Astrocyte of the spinal cord (primary cell): ENCODE results near the gene NRROS.

Experiments
- DNase-seq: peaks from one replicate; pipeline ENCODE4 v3.0.0; 2011; ENCODE audit warnings: low read depth, low spot score
- H3K4me3 ChIP-seq: 2 replicates; pipeline ENCODE4 v1.5.1; 2011; ENCODE audit warnings: low read depth, mild to moderate bottlenecking, low read length, moderate library complexity
- in situ Hi-C: cut with HindIII; loops from 2 replicates; pipeline ENCODE4 v1.10.0; 2017; ENCODE audit warnings: low sequenced_read_pairs
- TF ChIP-seq, protein P1 (sequence below): IDR thresholded peaks from 2 replicates; pipeline ENCODE4 v1.5.1; 2012; ENCODE audit warnings: low read depth, mild to moderate bottlenecking, low read length, inconsistent platforms

The NRROS gene

DNA sequence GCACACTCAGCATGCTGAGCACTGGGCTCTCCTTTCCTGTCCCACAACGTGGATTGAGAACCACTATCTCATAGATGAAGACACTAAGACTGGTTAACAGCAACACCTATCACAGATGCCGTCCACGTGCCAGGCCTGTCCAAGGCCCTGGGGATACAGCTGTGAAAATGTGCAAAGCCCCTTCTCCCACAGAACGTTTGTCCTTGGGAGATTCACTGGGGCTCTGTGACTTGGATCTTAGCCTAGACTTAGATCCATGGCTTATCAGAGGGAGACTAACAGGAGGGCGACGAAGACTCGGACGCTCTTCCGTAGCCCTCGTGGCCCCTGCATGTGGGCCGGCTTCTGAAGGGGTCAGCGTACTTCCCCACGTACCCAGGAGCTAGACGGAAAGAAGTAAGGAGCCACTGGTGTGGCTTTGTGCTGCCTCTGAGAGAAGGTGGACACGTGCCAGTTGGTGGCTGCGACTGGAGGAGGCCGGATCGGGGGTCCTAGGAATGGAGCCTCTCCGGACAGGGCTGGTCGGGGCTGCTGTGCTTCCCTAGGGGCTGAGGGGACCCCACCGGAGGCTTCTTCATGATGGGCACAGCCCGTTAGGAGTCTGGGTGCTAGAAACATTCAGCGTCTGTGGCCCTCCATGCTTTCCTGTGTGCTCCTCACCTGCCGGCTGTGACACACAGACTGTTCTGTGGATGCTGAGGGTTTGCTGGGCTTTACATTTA is 964 bp downstream of the NRROS start:
- TF ChIP-seq, protein P1, sequence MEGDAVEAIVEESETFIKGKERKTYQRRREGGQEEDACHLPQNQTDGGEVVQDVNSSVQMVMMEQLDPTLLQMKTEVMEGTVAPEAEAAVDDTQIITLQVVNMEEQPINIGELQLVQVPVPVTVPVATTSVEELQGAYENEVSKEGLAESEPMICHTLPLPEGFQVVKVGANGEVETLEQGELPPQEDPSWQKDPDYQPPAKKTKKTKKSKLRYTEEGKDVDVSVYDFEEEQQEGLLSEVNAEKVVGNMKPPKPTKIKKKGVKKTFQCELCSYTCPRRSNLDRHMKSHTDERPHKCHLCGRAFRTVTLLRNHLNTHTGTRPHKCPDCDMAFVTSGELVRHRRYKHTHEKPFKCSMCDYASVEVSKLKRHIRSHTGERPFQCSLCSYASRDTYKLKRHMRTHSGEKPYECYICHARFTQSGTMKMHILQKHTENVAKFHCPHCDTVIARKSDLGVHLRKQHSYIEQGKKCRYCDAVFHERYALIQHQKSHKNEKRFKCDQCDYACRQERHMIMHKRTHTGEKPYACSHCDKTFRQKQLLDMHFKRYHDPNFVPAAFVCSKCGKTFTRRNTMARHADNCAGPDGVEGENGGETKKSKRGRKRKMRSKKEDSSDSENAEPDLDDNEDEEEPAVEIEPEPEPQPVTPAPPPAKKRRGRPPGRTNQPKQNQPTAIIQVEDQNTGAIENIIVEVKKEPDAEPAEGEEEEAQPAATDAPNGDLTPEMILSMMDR: no peak
- in situ Hi-C loops: no loop called here
- DNase-seq: no peak
- no peak overlapping the region for H3K4me3 ChIP-seq

DNA sequence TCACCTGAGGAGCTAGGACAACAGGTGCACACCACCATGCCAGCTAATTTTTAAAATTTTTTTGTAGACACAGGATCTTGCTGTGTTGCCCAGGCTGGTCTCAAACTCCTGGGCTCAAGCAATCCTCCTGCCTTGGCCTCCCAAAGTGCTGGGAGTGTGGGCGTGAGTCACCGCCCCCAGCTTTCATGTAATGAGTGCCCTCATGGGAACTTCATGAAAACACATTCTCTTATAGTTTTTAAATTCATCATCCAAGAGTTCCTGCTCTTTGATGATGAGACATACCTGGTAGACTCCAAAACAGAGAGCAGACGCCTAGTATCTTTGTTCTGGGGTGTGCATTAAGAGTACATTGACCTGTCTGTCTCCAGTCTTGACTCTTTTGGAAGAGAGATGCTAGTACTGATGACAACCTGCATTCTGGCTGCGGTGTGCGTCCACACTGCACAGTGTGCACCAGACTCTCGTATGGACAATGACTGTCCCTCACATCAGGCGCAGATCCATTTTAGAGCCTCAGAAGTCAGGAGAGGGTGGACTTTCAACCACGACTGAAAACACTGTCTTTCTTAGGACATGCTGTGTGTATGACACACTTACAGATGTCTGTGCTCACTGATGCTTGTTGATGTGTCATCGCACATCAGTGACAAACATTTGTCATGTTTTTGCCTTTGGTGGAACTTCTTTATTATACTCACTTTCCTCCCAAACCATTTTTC is 2.0 kb downstream of the NRROS start:
- in situ Hi-C loops: no loop called here
- TF ChIP-seq, protein P1: no peak
- no peak overlapping the region for H3K4me3 ChIP-seq
- no peak for DNase-seq

DNA sequence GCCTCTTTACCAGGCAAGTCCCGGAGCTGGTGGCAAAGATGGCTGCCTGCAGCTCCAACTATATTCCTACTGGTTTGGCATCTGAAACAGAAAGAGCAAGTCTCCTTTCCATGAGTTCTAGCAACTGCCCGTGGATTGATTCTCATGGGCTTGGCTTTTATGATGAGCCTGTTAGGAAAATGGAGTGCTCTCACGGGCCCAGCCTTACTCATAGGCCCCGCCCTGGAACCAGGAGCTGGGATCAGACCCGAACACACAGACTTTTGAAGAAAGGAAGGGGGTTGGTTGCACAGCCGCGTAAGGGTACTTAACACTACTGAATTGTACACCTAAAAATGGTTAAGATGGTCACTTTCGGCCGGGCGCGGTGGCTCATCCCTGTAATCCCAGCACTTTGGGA is 2.9 kb downstream of the NRROS start:
- TF ChIP-seq, protein P1: no peak
- in situ Hi-C loops: no loop called here
- H3K4me3 ChIP-seq: no peak overlapping the region
- no peak for DNase-seq

DNA sequence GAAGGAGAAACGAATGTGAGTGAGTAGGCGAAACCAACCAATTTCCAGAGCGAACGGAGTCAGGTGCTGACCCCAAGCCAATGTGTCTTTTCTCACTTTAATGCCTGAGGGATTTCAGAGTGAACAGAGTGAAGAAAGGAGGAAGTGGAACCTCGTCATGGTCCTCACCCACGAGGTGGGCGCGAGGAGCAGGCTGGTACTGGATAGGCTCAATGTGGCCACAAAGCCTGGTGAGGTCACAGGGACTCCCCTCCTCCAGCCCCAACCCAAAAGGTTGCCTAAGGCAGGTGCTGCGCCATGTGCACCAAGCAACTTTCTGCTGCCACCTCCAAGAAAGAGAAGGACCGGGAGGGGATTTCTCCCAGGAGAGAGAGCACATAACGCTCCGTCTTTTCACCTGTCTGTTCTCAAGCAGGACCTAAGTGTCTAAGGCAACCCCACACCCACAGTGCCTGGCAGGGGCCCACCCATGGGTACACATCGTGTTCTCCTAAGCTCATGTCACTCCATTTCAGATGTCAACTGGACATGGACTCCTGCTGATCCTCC is 3.8 kb downstream of the NRROS start:
- TF ChIP-seq, protein P1: no peak
- in situ Hi-C loops: no loop called here

DNA sequence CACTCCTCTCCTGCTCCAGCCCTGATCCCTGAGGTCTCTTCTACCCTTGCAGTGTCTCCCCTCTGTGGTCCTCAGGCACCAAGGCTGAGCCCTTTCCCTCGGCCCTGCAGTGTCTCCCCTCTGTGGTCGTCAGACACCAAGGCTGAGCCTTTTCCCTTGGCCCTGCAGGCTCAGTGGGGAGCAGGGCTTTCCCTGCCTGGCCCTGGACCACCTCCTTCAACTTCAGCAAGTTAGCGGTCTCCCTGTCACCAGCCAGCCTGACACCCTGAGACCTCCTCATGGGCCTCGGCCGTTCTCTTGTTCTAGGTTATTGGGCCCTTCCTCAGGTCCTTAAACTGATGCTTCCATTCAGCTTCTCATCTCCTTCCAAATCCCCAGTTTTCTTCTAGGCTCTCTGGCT is 4.3 kb downstream of the NRROS start:
- no peak for DNase-seq
- no peak overlapping the region for H3K4me3 ChIP-seq
- TF ChIP-seq, protein P1: no peak
- in situ Hi-C loops: no loop called here

More for the DNA sequence above, 3.8 kb downstream of the NRROS start:
- H3K4me3 ChIP-seq: no peak overlapping the region
- no peak for DNase-seq

DNA sequence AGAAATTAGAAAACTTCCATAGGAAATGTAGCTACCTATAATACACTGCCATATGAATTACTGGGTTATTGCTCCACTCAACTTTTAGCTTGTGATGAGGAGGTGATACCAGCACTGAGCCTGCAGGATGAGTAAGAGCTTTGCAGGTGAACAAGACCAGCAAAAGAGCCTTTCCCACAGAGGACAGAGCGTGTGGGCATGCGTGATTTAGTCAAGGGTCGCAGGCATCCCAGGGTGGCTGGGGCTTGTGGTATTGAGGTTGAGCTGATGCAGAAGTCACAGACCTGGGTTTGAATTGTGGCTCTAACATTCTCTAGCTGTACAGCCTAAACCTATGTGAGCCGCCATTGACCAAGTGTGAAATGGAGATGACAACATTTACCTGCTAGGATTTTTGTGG is 5.6 kb downstream of the NRROS start:
- in situ Hi-C loops: no loop called here
- DNase-seq: no peak
- TF ChIP-seq, protein P1: no peak
- no peak overlapping the region for H3K4me3 ChIP-seq
